GM19395 (cell line): ENCODE measurements around the gene CCDC177.

Experiments
- ATAC-seq: cut with Tn5 transposase; IDR thresholded peaks from one replicate; pipeline ENCODE4 v1.9.1; 2021; ENCODE audit warnings: mild to moderate bottlenecking, moderate library complexity; ENCODE audit not compliant: unreplicated experiment

CCDC177 gene

DNA sequence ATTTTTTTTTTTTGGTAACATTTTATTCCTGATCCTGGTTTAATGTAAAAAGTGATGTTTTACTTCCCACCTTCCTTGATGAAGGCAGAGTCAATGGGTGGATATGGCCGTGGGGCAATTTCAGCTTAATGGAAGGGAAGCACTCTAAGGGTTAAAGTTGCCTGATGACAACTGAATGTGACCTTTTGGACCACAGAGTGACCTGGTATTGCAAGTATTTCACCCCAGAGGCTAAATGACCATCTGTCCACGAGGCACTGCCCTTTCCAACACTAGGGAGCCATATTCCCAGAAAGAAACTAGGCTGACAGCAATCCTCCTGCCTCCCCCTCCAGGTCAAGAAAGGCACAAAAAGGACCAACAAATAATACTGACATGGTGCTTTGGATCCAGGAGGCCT is 4.8 kb downstream of the CCDC177 start:
- no peak for ATAC-seq

- ATAC-seq, result no peak
Measured at GRCh38 chr14:69567563-69567962, 7.1 kb downstream of the CCDC177 start.

GRCh38 chr14:69561893-69562292 is 12.8 kb downstream of the CCDC177 start:
- ATAC-seq, result no peak

DNA sequence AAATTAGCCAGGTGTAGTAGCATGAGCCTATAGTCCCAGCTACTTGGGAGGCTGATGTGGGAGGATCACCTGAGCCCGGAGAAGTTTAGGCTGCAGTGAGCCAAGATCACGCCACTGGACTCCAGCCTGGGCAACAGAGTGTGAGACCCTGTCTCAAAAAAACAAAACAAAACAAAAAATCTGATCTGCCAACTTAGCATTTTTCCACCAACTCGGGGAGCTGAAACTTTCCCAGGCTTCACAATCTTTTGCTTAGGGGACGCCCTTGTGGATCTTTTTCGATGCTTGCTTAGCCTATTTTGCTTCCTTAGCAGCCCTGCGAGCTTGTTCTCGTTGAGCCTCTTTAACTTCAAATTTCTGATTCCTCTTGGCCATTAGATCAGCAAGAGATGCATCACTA is 13.8 kb downstream of the CCDC177 start:
- ATAC-seq, result no peak

DNA sequence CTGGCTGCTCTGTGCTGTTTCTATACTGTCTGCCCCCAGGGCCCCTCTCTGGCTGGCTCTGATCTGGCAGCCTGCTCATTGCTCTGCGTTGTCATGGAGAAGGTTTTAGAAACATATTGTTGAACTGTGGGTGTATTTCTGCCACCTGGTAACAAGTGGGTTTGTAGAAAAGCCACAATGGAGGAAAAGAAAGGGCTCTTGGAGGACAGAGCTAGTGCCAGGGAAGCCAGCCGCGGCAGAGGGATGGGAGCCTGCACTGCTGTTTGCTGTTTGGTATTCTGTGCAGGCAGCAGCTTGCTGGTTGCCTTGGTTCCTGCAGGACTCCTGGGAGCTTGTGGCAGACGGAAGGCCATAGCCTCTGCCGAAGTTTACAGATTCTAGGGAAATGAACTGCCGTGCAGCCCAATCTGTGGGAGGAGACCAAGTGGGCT is 15.1 kb downstream of the CCDC177 start:
- no peak for ATAC-seq

DNA sequence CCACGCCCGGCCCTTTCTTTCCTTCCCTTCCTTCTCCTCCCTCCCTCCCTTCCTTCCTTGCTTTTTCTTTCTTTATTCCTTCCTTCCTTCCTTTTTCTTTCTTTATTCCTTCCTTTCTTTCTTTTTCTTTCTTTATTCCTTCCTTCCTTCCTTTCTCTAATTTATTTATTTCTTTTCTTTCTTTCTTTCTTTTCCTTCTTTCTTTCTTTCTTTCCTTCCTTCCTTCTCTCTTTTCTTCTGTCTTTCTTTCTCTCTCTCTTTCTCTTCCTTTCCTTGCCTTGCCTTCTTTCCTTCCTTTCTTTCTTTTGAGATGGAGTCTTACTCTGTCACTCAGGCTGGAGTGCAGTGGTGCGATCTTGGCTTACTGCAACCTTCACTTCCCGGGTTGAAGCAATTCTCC is 15.9 kb downstream of the CCDC177 start:
- no peak for ATAC-seq

DNA sequence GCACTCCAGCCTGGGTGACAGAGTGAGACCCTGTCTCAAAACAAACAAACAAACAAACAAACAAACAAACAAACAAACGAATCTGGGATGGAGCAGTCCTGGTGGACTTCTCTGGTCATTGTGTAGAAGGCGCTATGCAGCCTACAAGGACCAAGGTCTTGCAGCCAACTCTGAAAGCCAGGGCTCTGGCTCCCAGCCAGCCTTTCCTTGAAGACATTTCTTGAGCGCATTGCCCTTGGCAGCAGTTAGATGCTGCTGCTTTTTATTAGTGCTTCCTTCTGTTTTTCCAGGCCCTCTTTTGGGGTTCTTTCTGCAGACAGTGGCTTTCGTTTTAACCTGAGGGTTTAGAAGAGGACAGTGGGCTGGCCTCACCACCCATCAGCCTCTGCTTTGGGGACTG is 20.2 kb downstream of the CCDC177 start:
- no peak for ATAC-seq

- no peak for ATAC-seq
Measured at GRCh38 chr14:69553252-69553651, 21.4 kb downstream of the CCDC177 start.

GRCh38 chr14:69551511-69551910 is 23.2 kb downstream of the CCDC177 start:
- no peak for ATAC-seq

DNA sequence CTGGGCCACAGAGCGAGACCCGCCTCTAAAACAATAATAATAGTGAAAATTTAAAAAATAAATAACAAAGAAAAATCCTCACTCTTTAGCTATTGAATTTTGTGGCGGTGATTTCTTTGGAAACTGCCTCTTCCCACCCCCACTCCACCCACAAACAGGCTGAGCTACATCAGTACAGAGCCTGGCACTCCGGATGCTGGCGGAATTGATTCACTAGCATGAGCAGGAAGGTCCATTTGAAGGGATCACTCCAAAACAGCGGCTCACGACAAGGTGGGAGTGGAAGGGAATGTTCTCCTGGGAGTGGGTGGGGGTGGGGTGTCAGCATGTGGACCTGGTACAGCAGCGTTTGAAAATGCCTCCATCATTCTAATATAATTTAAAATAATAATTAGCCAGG is 26.1 kb downstream of the CCDC177 start:
- ATAC-seq, result no peak

- no peak for ATAC-seq
Measured at GRCh38 chr14:69547701-69548348, 26.8 kb downstream of the CCDC177 start.

DNA sequence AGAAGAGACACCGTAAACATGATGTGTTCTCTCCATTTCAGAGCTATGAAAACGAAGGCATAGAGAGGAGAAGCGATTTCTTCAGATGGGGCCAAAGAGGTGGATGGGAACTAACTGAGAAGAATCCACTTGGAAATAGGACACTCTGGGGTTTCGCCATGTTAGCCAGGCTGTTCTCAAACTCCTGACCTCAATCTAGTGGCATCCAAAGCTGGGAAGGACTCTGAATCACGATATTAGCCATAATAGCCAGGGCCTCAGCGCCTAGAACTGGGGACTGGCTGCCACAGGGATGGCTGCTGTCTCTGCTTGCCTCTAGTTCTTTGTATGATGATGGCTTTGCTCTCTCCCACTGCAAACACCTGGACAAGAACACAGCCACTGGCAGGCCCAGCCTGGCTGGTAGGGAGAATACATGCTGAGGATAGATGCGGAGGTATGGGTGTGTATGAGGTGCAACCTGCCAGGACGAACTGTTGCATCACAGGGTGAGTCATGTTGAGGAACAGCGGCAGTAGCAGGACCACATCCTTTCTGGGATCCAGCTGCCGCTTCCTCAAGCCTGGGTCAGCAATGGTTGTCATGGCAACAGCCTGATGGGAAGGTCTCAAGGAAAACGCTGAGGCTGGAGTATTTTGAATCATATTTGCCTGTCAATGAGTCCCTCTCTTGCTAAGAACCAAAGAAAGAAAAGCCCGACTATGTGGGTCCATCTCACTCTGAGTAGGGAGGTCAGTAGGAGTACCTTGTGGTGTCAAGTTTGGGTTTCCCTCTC is 31.1 kb downstream of the CCDC177 start:
- ATAC-seq, result no peak

- ATAC-seq, result no peak
Measured at GRCh38 chr14:69542311-69542710, 32.4 kb downstream of the CCDC177 start.

DNA sequence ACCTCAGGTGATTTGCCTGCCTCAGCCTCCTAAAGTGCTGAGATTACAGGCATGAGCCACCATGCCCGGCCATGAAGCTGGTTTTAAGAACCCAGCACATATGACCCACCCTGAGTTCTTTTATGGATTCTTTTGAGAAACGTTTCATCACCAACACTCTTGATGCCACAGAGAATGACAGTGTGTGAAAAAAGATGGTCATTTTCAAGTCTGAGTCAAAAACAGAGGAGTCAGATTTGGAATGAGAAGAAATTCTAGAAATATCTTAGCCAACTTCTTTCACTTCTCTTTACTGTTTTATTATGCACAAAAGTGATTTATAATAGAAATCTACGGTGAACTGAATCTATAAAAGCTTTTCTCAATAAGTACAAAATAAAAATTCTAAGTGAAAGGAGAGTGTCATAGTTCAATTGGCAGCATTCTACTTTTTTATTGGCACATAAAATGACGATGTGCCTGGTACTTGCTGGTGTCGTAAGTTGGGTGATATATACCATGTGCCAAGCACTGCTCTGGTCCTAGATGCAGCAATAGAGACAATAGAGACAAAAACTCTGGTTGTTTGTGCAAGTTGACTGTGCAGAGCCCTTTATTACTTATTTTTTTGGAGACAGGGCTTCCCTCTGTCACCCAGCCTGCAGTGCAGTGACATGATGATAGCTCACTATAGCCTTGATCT is 33.9 kb downstream of the CCDC177 start:
- no peak for ATAC-seq

DNA sequence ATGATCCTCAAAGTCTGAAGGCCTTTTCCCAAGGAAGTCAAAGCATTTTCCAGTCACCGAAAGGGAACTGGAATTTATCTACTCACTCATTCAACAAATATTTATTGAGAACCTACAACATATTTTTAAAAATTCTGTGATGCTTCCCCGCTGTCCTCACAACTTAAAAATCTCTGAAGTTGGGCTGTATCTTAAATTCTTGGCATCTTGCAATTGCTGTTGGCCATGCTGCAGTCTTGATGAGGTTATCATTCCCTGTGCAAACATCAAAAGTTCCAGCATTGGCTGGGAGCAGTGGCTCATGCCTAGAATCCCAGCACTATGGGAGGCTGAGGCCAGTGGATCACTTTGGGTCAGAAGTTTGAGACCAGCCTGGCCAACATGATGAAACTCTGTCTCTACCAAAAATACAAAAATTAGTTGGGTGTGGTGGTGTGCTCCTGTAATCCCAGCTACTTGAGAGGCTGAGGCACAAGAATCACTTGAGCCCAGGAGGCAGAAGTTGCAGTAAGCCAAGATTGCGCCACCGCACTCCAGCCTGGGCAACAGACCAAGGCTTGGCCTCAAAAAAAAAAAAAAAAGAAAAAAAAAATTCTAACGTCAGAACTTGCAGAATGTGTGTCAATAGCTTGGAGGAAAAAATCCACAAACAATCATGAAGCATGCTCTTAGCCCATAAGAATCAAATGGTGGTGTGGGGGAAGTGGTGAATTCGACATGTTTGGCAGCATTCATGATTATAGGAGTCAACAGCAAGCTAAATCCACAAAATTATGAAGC is 34.9 kb downstream of the CCDC177 start:
- no peak for ATAC-seq

DNA sequence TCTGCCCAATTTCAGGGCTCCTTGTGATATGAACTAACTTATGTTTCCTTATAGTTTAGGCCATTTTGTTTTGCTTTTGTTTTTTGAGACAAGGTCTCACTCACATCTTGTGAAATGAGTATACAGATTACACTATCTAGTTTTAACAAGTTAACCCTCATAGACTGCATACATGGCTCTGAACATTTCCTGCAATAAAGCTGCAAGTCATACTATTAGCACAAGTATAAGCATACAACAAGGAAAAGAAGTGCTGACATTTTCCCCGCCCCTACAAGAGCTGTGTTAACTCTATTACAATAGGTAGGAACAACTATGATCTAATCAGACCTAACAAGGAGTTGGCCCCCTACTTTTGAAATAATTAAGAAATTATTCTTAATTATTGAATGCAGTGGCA is 35.9 kb downstream of the CCDC177 start:
- ATAC-seq, result no peak

GRCh38 chr14:69537900-69538299 is 36.8 kb downstream of the CCDC177 start:
- ATAC-seq, result no peak

GRCh38 chr14:69536971-69537370 is 37.7 kb downstream of the CCDC177 start:
- no peak for ATAC-seq

GRCh38 chr14:69535230-69535848 is 39.3 kb downstream of the CCDC177 start:
- ATAC-seq, result no peak

DNA sequence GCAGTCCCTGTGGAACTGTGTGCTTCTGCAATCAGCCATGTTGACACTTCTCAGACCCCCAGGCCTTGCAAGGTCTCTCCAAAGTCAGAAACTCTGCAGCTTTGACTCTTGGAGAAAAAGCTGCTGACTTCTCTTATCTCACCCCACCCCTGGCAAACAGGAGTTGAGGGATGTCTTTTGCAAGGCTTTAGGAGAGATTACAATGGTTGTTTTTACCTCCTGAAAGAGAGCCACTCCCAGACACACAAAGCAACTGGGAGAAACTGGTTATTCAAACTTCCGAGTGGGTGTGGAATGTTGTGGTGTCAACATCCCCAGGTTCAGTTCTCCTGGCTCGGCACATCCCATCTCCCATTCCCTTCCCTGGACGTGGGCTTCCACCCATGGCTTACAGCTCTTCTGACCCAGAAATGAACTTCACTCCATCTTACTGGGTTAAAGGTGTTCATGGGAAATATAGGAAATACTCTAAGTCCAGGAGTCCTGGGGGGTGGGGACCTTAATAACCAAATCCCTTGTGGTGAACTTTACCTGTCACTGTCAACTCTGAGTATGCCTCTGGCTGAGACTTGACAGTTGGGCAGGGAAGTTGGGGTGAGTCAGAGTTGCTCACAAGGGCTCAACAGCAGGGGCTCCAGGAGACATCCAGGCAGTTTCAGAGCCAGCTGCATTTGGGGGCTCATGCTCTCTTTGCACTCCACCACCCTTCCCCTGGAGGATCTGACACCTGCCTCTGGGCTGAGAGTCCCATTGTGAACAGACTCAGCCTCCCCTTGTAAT is 41.9 kb downstream of the CCDC177 start:
- no peak for ATAC-seq
